Naive thymus-derived CD8-positive, alpha-beta T cell (primary cell): ENCODE data around the gene IRS2. TPM values are rescaled to one million over a fixed set of nuclear protein-coding genes. Genes with fewer than 3 reads are reported as not detected.

Source experiments
- ATAC-seq, 2 donors: fragments of 150-1000 bp; cut with Tn5 transposase in 1 of 2; sonication (Bioruptor Pico), chemical (Tn5 transposase) in 1 of 2; 1 replicate in 1 of 2; 2 replicates in 1 of 2; pipeline ENCODE4 v1.10.0; 2021; ENCODE audit warnings: mild to moderate bottlenecking in 2 of 2, moderate library complexity in 2 of 2
- POLR2A ChIA-PET: fragments of 350-600 bp; sonication (Branson Sonifier 250); formaldehyde crosslinking; loops from one replicate; lab custom pipeline; 2021; ENCODE audit warnings: antibody characterized with exemption; lab: Charles Lee
- DNase-seq, 10 donors: peaks; one replicate each; pipeline versions ENCODE4 v3.0.0 to v3.0.0-alpha.2; 2020 to 2022
- H3K27ac Mint-ChIP-seq, 10 donors: one replicate each; pipeline ENCODE4 v1.8.0; 2020 to 2022; ENCODE audit warnings: mild to moderate bottlenecking in 10 of 10, mixed read lengths in 10 of 10, moderate library complexity in 4 of 10, inconsistent platforms in 1 of 10
- H3K27me3 Mint-ChIP-seq, 5 donors: one replicate each; pipeline ENCODE4 v1.8.0; 2021 to 2022; ENCODE audit warnings: mixed read lengths in 5 of 5
- H3K36me3 Mint-ChIP-seq, 3 donors: one replicate each; pipeline ENCODE4 v1.8.0; 2020 to 2022; ENCODE audit warnings: mixed read lengths in 3 of 3, mild to moderate bottlenecking in 2 of 3, inconsistent platforms in 1 of 3
- H3K4me1 Mint-ChIP-seq, 4 donors: one replicate each; pipeline ENCODE4 v1.8.0; 2021 to 2022; ENCODE audit warnings: mixed read lengths in 4 of 4
- H3K4me3 Mint-ChIP-seq, 10 donors: one replicate each; pipeline ENCODE4 v1.8.0; 2020 to 2022; ENCODE audit warnings: mild to moderate bottlenecking in 10 of 10, mixed read lengths in 10 of 10, moderate library complexity in 6 of 10, inconsistent platforms in 1 of 10
- H3K9me3 Mint-ChIP-seq, 9 donors: one replicate each; pipeline ENCODE4 v1.8.0; 2020 to 2022; ENCODE audit warnings: mixed read lengths in 9 of 9, mild to moderate bottlenecking in 3 of 9, inconsistent platforms in 1 of 9, moderate library complexity in 1 of 9
- polyA plus RNA-seq, 3 donors: library from polyadenylated mRNA; unstranded; fragments of 300-500 nt; fragmentation: Illumina TruSeq; gene quantifications; one replicate each; pipeline ENCODE4 v1.2.3, GENCODE V29; 2021
- total RNA-seq, 8 experiments: library from RNA in 2 of 8; stranded (reverse) in 2 of 8; gene quantifications; one replicate each; pipeline ENCODE4 v1.2.3 and lab custom pipeline; 2021 to 2026

The IRS2 gene
- total and polyA plus RNA-seq, 5 experiments from 2014 or later: 2.1 to 21.5 (median 2.9) TPM

DNA sequence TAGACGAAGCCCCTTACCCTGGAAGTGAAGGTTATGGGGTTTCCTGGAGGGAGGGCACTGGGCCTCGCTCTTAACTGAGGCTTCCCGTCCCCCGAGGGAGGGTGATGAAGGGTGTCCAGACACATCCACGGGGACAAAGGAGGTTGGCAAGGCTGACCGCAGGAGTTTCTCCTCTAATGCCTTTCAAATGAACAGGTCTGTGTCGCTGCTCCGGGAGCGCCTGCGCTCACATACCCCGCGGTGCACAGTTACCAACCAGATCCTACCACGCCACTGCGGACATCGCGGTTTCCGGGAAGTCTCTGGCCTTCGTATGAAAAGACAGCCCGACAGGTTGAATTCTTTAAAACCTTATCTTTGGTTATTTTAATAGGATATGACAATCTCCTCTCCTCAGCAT is 41.3 kb downstream of the IRS2 start:
- POLR2A ChIA-PET: no interaction called here
- H3K36me3 Mint-ChIP-seq: no peaks in the 10 kb centered on the region
- no peak overlapping the region for H3K4me3 Mint-ChIP-seq
- no peak for DNase-seq
- peaks cover 10 to 15% (median 12%) of the 10 kb centered on the region in 4 donors for H3K4me1 Mint-ChIP-seq
- no peak overlapping the region for H3K27ac Mint-ChIP-seq
- peaks cover 0 to 10% (median 6%) of the 10 kb centered on the region in 5 donors for H3K27me3 Mint-ChIP-seq
- ATAC-seq: no peak
- no peaks in the 10 kb centered on the region for H3K9me3 Mint-ChIP-seq

DNA sequence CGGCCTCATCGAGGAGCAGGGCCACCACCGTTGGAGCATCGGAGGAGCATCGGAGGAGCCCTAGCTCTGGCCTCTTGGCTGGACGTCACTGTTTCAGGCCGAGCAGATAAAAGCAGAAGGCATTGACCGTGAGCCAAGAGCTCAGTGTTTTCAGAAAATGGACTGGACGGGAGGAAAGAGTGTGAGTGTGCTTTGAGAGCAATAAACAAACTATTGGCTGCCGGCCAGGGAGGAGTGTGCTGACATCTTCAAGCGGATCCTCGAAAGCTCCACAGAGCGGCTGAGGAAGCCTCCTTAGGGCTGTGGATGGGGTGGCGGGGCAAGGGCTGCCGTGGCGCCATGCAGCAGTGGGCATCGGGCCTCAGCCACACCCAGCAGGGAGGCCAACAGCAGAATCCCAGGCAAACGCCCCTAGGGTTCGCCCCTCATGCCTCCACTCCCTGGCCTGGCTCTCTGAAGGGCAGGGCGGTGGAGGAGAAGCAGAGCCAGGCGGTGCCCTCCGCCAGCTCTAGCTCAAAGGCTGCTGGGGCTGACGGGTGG is 41.8 kb downstream of the IRS2 start:
- ATAC-seq: no peak
- H3K36me3 Mint-ChIP-seq: no peaks in the 10 kb centered on the region
- peaks cover 10 to 15% (median 12%) of the 10 kb centered on the region in 4 donors for H3K4me1 Mint-ChIP-seq
- peak overlapping the region in 1 of 10 donors; percentile 75 for H3K27ac Mint-ChIP-seq
- H3K9me3 Mint-ChIP-seq: no peaks in the 10 kb centered on the region
- POLR2A ChIA-PET: no interaction called here
- H3K4me3 Mint-ChIP-seq: no peak overlapping the region
- peaks cover 0 to 10% (median 6%) of the 10 kb centered on the region in 5 donors for H3K27me3 Mint-ChIP-seq
- DNase-seq: no peak

DNA sequence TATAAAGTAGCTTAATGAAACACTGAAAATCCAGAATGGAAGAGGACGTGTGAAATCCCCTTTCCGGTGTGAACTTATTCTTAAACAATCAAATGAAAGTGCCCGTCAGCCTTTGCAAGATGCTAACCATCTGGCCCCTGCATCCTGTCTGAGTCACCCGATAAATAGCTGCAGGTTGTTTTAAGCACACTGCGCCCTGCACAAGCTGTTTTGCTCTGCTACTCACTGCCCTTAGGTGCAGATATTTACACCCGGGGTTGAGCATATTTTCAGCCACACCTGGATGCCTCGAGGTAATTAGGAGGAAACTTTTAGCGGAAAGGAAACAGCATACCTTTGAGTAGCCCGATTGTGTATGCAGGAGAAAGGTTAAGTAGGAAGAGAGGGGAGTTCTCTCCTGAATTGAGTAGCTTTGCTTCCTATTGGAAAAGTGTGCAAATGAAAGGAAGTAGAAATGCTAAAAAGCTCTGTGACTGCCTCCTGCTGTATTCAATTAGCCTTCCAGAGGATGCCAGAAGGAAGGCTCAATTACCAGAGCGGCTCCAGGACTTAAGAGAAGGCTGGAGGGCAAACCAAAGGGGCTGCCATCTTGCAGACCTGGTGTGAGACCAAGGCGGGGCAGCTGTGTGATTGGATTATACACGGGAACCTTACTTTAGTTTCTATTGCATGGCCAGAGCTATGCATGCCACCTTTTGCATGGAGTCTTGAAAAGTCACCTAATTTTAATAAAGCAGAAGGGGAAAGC is 42.5 kb downstream of the IRS2 start:
- H3K4me1 Mint-ChIP-seq: peaks cover 10 to 15% (median 12%) of the 10 kb centered on the region in 4 donors
- DNase-seq (no peak), ATAC-seq (peak; percentile 32 to 71)
- H3K4me3 Mint-ChIP-seq: peak overlapping the region in 4 of 10 donors; percentile 19 to 40 (median 24)
- H3K27me3 Mint-ChIP-seq: peaks cover 0 to 10% (median 6%) of the 10 kb centered on the region in 5 donors
- no peaks in the 10 kb centered on the region for H3K36me3 Mint-ChIP-seq
- POLR2A ChIA-PET: no interaction called here
- no peaks in the 10 kb centered on the region for H3K9me3 Mint-ChIP-seq
- H3K27ac Mint-ChIP-seq: peak overlapping the region in 2 of 10 donors; percentile 3 to 75

- H3K4me3 Mint-ChIP-seq: no peak overlapping the region
Observed at GRCh38 chr13:109741966-109742365, 44.4 kb downstream of the IRS2 start.

GRCh38 chr13:109740721-109741120 is 45.7 kb downstream of the IRS2 start:
- peak overlapping the region in 1 of 10 donors; percentile 31 for H3K4me3 Mint-ChIP-seq
- peaks cover 10 to 16% (median 12%) of the 10 kb centered on the region in 4 donors for H3K4me1 Mint-ChIP-seq
- H3K27me3 Mint-ChIP-seq: peaks cover 0 to 10% (median 3%) of the 10 kb centered on the region in 5 donors
- no peaks in the 10 kb centered on the region for H3K36me3 Mint-ChIP-seq
- H3K9me3 Mint-ChIP-seq: no peaks in the 10 kb centered on the region
- no peak for DNase-seq
- POLR2A ChIA-PET: no interaction called here
- no peak for ATAC-seq
- peak overlapping the region in 3 of 10 donors; percentile 6 to 50 (median 14) for H3K27ac Mint-ChIP-seq

More at GRCh38 chr13:109741966-109742365, 44.4 kb downstream of the IRS2 start:
- DNase-seq: no peak
- Mint-ChIP-seq H3K27ac (no peak overlapping the region), H3K9me3 (no peaks in the 10 kb centered on the region), H3K27me3 (peaks cover 0 to 10% (median 6%) of the 10 kb centered on the region in 5 donors), H3K4me1 (peaks cover 10 to 14% (median 12%) of the 10 kb centered on the region in 4 donors), H3K36me3 (no peaks in the 10 kb centered on the region)
- ATAC-seq: no peak
- POLR2A ChIA-PET: no interaction called here

DNA sequence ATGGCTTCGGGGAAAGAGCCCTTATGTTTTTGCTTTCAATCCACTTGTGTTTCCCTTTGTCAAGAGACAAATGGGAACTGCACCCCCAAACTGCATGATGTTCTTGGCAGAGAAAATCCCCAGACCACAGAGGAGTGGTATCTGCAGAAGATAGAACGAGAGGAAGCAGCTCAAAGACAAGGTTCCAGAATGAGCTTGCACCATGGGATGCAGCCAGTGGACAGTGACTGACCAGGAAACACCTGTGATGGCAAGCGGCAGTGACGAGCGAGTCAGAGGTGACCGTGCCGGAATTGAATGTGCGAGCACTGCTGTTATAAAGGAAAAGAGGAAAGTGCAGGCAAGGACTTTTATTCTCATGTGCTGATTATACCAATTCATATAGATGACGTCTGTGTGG is 46.3 kb downstream of the IRS2 start:
- POLR2A ChIA-PET: no interaction called here
- no peak for ATAC-seq
- no peak overlapping the region for H3K4me3 Mint-ChIP-seq
- H3K27ac Mint-ChIP-seq: no peak overlapping the region
- no peak for DNase-seq
- H3K9me3 Mint-ChIP-seq: no peaks in the 10 kb centered on the region
- H3K27me3 Mint-ChIP-seq: peaks cover 0 to 10% (median 3%) of the 10 kb centered on the region in 5 donors
- H3K36me3 Mint-ChIP-seq: no peaks in the 10 kb centered on the region
- H3K4me1 Mint-ChIP-seq: peaks cover 10 to 16% (median 12%) of the 10 kb centered on the region in 4 donors

- Mint-ChIP-seq H3K27ac (peak overlapping the region in 2 of 10 donors; percentile 5 to 20), H3K4me1 (peaks cover 4 to 14% (median 7%) of the 10 kb centered on the region in 4 donors), H3K9me3 (peaks cover 0 to under 1% (median 0%) of the 10 kb centered on the region in 9 donors), H3K36me3 (no peaks in the 10 kb centered on the region), H3K4me3 (no peak overlapping the region), H3K27me3 (peaks cover 0 to 9% (median 2%) of the 10 kb centered on the region in 5 donors)
- POLR2A ChIA-PET: no interaction called here
- ATAC-seq: no peak
- DNase-seq: no peak
Observed at GRCh38 chr13:109738298-109738746, 48.1 kb downstream of the IRS2 start.

DNA sequence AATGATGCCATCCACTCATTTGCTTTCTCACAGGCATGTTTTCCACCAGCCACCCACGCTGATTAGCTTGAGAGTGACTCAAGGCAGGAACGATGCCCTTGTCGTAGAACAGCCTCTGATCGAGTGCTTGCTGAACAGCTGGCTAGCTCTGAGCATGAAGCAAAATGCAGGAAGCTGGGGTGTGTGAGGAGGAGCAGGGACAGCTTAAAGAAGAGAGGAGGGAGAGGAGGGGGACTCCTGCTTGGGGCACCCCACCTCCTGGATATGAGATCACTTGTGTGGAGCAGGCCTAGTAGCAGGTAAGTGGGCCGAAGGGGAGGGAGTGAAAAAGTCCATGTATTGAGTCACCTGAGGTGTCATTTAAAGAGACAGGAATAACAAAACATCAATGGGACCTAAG is 48.8 kb downstream of the IRS2 start:
- Mint-ChIP-seq H3K36me3 (no peaks in the 10 kb centered on the region), H3K4me3 (no peak overlapping the region), H3K9me3 (peaks cover 0 to 1% (median 0%) of the 10 kb centered on the region in 9 donors), H3K4me1 (peaks cover 6 to 16% (median 8%) of the 10 kb centered on the region in 4 donors), H3K27ac (peak overlapping the region in 1 of 10 donors; percentile 17), H3K27me3 (peaks cover 0 to 10% (median 4%) of the 10 kb centered on the region in 5 donors)
- POLR2A ChIA-PET: no interaction called here
- DNase-seq (no peak), ATAC-seq (no peak)

GRCh38 chr13:109737046-109737573 is 49.3 kb downstream of the IRS2 start:
- Mint-ChIP-seq H3K4me3 (no peak overlapping the region), H3K27me3 (peaks cover 0 to 10% (median 4%) of the 10 kb centered on the region in 5 donors), H3K9me3 (peaks cover 0 to 4% (median 0%) of the 10 kb centered on the region in 9 donors), H3K4me1 (peaks cover 6 to 16% (median 9%) of the 10 kb centered on the region in 4 donors), H3K27ac (peak overlapping the region in 2 of 10 donors; percentile 18 to 28), H3K36me3 (no peaks in the 10 kb centered on the region)
- ATAC-seq (no peak), DNase-seq (no peak)
- POLR2A ChIA-PET: no interaction called here

DNA sequence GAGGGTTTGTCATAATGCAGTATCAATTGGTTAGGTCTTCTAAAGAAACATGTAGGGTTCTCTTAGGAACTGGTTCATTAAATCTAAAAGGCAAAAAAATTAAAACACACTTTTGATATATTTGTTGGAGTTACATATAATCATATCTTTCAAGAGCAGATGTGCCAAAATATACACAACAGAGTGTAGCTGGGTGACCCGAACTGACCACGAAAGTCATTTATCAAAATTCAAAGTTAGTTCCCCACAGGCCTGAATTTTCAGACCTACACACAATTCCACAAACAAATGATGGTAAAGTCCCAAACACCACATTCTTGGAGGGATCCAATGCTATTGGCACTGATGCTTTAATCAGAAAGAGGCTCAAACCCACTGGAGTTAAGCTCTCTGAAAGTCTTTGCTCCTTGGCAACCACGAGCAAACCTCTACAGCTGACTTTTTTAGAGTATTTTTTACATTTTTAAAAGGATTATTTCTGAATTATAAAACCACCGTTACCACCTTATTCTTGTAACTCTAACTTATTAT is 50.9 kb downstream of the IRS2 start:
- H3K27me3 Mint-ChIP-seq: peaks cover 0 to 8% (median 4%) of the 10 kb centered on the region in 5 donors
- POLR2A ChIA-PET: no interaction called here
- no peaks in the 10 kb centered on the region for H3K36me3 Mint-ChIP-seq
- peaks cover 10 to 17% (median 13%) of the 10 kb centered on the region in 4 donors for H3K4me1 Mint-ChIP-seq
- H3K9me3 Mint-ChIP-seq: peaks cover 0 to 7% (median 0%) of the 10 kb centered on the region in 9 donors
- H3K27ac Mint-ChIP-seq: no peak overlapping the region
- no peak for DNase-seq
- no peak overlapping the region for H3K4me3 Mint-ChIP-seq
- no peak for ATAC-seq

DNA sequence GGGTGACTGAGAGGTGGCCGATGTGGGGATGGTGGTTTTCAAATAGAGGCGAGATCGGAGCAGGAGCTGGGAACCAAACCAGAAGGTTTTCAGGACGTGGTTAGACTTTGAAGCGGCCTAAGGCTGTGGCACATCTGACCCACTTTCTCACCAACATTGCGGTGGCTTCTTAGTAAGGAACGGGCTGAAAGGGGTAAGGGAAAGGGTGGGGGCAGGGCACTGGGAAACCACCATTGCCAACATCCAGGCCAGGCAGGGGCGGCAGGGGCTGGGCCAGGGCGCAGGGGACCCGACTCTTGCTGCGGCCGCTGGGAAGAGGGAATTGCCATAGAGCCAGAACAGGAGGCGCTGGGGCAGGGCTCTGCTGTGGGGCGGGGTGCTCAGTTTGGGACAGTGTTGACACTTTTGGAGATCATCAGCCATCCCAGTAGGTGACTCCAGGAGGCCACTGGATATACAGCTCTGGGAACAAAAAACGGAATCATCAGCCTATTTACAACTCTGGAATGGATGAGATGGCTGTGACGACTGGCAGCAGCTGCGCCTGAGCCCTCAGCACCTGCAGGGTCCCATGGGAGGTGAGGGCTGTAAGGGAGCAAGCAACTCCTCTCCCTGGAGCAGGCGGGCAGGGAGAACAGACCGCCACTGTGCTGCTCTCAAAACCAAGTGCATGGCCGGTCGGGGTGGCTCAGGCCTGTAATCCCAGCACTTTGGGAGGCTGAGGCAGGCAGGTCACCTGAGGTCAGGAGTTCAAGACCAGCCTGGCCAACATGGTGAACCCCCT is 52.2 kb downstream of the IRS2 start:
- no peak for DNase-seq
- no peak overlapping the region for H3K27ac Mint-ChIP-seq

DNA sequence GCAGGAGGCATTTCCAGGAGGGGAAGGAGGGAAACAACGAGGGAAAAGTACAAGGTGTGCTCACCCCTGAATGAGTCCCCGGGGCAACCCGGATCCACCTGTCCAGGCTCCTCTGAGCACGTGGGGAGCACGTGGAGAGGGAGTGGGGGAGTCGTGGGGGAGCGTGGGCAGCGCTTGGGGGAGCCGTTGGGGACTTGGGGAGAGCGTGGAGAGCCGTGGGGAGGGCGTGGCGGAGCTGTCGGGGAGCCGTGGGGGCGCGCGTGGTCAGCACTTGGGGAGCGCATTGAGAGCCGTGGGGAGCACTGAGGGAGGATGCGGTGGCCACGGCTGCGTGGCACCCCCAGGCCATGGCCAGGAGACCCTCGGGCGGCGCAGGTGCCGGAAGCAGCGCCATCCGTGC is 52.8 kb downstream of the IRS2 start:
- DNase-seq: no peak
- peaks cover 0 to 7% (median 0%) of the 10 kb centered on the region in 9 donors for H3K9me3 Mint-ChIP-seq
- H3K4me3 Mint-ChIP-seq: no peak overlapping the region
- peaks cover 10 to 21% (median 15%) of the 10 kb centered on the region in 4 donors for H3K4me1 Mint-ChIP-seq
- H3K27ac Mint-ChIP-seq: no peak overlapping the region
- no peaks in the 10 kb centered on the region for H3K36me3 Mint-ChIP-seq
- ATAC-seq: no peak
- H3K27me3 Mint-ChIP-seq: peaks cover 3 to 23% (median 9%) of the 10 kb centered on the region in 5 donors
- POLR2A ChIA-PET: no interaction called here

More for the DNA sequence above, 52.2 kb downstream of the IRS2 start:
- POLR2A ChIA-PET: no interaction called here
- Mint-ChIP-seq H3K4me3 (no peak overlapping the region), H3K4me1 (peaks cover 10 to 21% (median 15%) of the 10 kb centered on the region in 4 donors), H3K36me3 (no peaks in the 10 kb centered on the region), H3K9me3 (peaks cover 0 to 7% (median 0%) of the 10 kb centered on the region in 9 donors), H3K27me3 (peaks cover 3 to 16% (median 5%) of the 10 kb centered on the region in 5 donors)
- ATAC-seq: no peak
